Measurements from ENCODE around the gene NOP9.

NOP9 gene

DNA sequence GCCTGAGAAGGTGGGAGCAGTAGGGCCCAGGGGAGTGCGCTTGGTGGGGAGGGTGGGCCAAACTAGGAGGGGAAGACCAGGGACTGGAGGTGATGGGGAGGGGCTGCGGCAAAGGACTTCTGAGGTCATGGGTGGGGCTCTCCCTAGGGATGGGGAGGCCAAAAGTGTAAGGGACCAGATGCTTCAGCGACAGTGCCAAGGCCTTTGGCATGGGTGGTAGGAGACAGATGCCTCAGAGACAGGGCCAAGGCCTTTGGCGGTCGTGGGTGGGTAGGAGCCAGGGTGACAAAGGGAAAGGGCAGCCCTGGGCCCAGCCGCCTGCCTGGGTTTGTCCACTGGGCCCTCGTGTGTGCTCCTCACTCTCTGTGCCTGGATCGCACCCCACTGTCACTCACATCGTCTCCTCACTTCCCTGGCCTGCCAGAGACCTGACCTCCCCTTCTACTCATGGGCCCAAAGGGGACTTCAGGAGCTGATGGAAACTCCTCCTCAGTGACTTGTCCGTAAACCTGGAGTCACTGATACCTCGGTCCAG, 15.1 kb upstream of the NOP9 start:
- TF ChIP-seq NFRKB (IDR thresholded peaks at IDR 0.05) (no peak), HDGF (IDR thresholded peaks at IDR 0.05; ENCODE audit: borderline replicate concordance) (no peak), TARDBP (IDR thresholded peaks at IDR 0.05) (no peak), ARNT (IDR thresholded peaks at IDR 0.05) (no peak), L3MBTL2 (conservative IDR thresholded peaks at IDR 0.05) (no peak), FOXM1 (IDR thresholded peaks at IDR 0.05; ENCODE audit: borderline replicate concordance) (no peak), FOXK2 (IDR thresholded peaks at IDR 0.05) (no peak)
- no peak for DNase-seq (ENCODE audit: extremely low spot score)
- ChIA-PET POLR2A (interaction anchor here (1.0 to 5.3 kb wide), 2 partner anchors 13 kb away, joined by 6 to 39 read pairs; partner anchors contain the start of gene RABGGTA), CTCF (interaction anchor here (1.1 to 1.8 kb wide), 2 partner anchors 13 to 147 kb away, joined by 3 to 4 read pairs; no protein-coding TSS in a partner anchor)

DNA sequence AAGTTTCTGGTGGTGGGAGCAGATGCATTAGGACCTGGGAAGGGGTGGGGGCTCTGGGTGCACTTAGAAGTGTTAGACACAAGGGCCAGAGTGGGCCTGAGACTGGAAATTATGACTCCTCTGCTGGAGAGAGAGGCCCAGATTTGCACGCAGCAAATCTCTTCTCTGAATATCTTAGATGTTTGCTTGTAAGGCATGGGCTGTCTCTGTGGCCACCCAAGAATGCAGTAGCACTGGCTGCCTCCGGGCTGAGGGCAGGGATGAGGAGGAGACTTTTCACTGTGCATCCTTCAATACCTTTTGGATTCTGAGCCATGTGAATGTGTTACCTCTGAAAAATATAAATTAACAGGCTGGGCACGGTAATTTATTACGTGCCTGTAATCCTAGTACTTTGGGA, 14.3 kb upstream of the NOP9 start:
- DNase-seq (ENCODE audit: extremely low spot score), result no peak
- CTCF ChIA-PET, result interaction anchor here (0.6 to 1.8 kb wide), 2 partner anchors 12 to 124 kb away, joined by 3 to 4 read pairs; partner anchors contain the start of gene IRF9
- TF ChIP-seq SUZ12 (IDR thresholded peaks at IDR 0.05) (no peak), L3MBTL2 (conservative IDR thresholded peaks at IDR 0.05) (no peak), ELF4 (IDR thresholded peaks at IDR 0.05) (no peak), FOXK2 (IDR thresholded peaks at IDR 0.05) (no peak), NFRKB (IDR thresholded peaks at IDR 0.05) (no peak), HDGF (IDR thresholded peaks at IDR 0.05; ENCODE audit: borderline replicate concordance) (no peak), FOXA1 (IDR thresholded peaks at IDR 0.05) (no peak), CTBP1 (IDR thresholded peaks at IDR 0.05; ENCODE audit: borderline replicate concordance) (no peak), ARNT (IDR thresholded peaks at IDR 0.05) (no peak), SP1 (IDR thresholded peaks at IDR 0.05) (no peak), LEF1 (IDR thresholded peaks at IDR 0.05; ENCODE audit: borderline replicate concordance) (no peak), FOXM1 (IDR thresholded peaks at IDR 0.05; ENCODE audit: borderline replicate concordance) (no peak), ZNF384 (IDR thresholded peaks at IDR 0.05) (no peak), BHLHE40 (IDR thresholded peaks at IDR 0.05; ENCODE audit: borderline replicate concordance) (no peak), TARDBP (IDR thresholded peaks at IDR 0.05) (no peak)
- TF ChIP-seq, protein P1, sequence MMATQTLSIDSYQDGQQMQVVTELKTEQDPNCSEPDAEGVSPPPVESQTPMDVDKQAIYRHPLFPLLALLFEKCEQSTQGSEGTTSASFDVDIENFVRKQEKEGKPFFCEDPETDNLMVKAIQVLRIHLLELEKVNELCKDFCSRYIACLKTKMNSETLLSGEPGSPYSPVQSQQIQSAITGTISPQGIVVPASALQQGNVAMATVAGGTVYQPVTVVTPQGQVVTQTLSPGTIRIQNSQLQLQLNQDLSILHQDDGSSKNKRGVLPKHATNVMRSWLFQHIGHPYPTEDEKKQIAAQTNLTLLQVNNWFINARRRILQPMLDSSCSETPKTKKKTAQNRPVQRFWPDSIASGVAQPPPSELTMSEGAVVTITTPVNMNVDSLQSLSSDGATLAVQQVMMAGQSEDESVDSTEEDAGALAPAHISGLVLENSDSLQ (IDR thresholded peaks at IDR 0.05), result no peak
- POLR2A ChIA-PET, result interaction anchor here (1.0 kb wide), 1 partner anchor 14 kb away, joined by 6 read pairs; the partner anchor contains the start of gene RABGGTA

DNA sequence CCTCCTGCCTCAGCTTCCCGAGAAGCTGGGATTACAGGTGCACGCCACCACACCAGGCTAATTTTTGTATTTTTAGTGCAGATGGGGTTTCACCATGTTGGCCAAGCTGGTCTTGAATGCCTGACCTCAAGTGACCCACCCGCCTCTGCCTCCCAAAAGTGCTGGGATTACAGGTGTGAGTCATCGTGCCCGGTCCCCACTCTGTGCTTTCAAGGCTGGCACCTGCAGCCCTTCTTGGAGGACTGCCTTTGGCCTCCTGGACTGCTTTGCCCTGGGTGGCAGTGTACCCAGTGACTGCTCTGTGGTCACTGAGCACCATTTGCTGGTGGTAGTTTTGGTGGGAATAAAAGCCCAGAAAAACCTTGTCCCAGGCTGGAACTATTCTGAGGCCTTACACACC, 12.7 kb upstream of the NOP9 start:
- CTCF ChIA-PET, result interaction anchor here (2.4 kb wide), 1 partner anchor 10 kb away, joined by 8 read pairs; no protein-coding TSS in a partner anchor
- TF ChIP-seq SP1 (IDR thresholded peaks at IDR 0.05), result no peak
- TF ChIP-seq CTBP1 (IDR thresholded peaks at IDR 0.05; ENCODE audit: borderline replicate concordance), result no peak
- no peak for TF ChIP-seq ZNF384 (IDR thresholded peaks at IDR 0.05)
- TF ChIP-seq TARDBP (IDR thresholded peaks at IDR 0.05), result no peak
- no peak for TF ChIP-seq FOXK2 (IDR thresholded peaks at IDR 0.05)
- TF ChIP-seq ELF4 (IDR thresholded peaks at IDR 0.05), result no peak
- no peak for TF ChIP-seq NFRKB (IDR thresholded peaks at IDR 0.05)
- no peak for TF ChIP-seq ARNT (IDR thresholded peaks at IDR 0.05)
- no peak for TF ChIP-seq L3MBTL2 (conservative IDR thresholded peaks at IDR 0.05)
- TF ChIP-seq BHLHE40 (IDR thresholded peaks at IDR 0.05; ENCODE audit: borderline replicate concordance), result no peak
- no peak for TF ChIP-seq FOXA1 (IDR thresholded peaks at IDR 0.05)
- no peak for TF ChIP-seq SUZ12 (IDR thresholded peaks at IDR 0.05)
- no peak for TF ChIP-seq LEF1 (IDR thresholded peaks at IDR 0.05; ENCODE audit: borderline replicate concordance)
- POLR2A ChIA-PET, result interaction anchor here (2.0 kb wide), 1 partner anchor 44 kb away, joined by 8 read pairs; the partner anchor contains the start of gene TINF2
- no peak for DNase-seq (ENCODE audit: extremely low spot score)

DNA sequence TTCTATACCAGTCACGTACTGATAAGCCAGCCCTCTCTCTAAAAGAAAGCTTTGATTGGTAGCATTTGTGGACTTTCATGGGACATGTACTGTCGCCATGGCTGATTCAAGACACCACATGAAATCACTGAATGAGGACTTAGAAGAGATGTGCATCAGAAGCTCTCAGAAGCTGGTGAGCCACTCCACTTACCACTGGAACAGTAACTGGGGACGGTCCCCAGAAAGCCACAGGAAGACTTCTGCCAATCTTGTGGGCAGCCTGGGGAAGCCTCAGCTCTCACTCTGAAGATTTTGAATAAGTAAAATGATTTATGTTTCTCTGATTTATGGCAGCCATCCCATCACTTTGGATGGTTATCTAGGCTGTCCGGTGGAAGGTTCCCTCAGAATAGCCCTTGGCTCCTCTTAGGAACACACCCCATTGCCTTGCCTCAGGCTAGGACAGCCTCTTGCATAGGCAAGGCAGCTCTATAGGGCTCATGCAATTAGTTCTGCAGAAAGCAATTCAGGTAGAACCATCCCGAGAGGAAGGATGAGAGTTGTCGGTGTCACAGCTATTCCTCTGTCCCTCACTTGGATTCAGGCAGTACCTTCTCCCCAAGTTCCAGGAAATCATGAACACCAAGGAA, 9.9 kb upstream of the NOP9 start:
- no peak for TF ChIP-seq HDGF (IDR thresholded peaks at IDR 0.05; ENCODE audit: borderline replicate concordance)
- no peak for TF ChIP-seq SUZ12 (IDR thresholded peaks at IDR 0.05)
- no peak for DNase-seq (ENCODE audit: extremely low spot score)
- ChIA-PET POLR2A (interaction anchor here (0.7 to 1.4 kb wide), 5 partner anchors 19 to 152 kb away, joined by 3 to 6 read pairs (median 4); partner anchors contain the start of genes CHMP4A and TINF2), CTCF (interaction anchor here (0.6 to 1.7 kb wide), 2 partner anchors 9 to 18 kb away, joined by 4 to 6 read pairs; partner anchors contain the start of gene RABGGTA)

GRCh38 chr14:24290746-24291145, 8.9 kb upstream of the NOP9 start:
- POLR2A ChIA-PET, result interaction anchor here (0.9 to 2.9 kb wide), 4 partner anchors 8 to 48 kb away, joined by 3 to 22 read pairs (median 8); partner anchors contain the start of genes DHRS1, NOP9, RABGGTA and TINF2
- DNase-seq (ENCODE audit: extremely low spot score), result no peak
- CTCF ChIA-PET, result interaction anchor here (1.7 kb wide), 1 partner anchor 19 kb away, joined by 6 read pairs; the partner anchor contains the start of gene RABGGTA
- TF ChIP-seq, protein P1 (IDR thresholded peaks at IDR 0.05), result no peak
- TF ChIP-seq NFRKB (IDR thresholded peaks at IDR 0.05), result no peak
- no peak for TF ChIP-seq TARDBP (IDR thresholded peaks at IDR 0.05)

- no peak for DNase-seq (ENCODE audit: extremely low spot score)
- TF ChIP-seq FOXA1 (IDR thresholded peaks at IDR 0.05), result no peak
- TF ChIP-seq SUZ12 (IDR thresholded peaks at IDR 0.05), result no peak
- TF ChIP-seq BHLHE40 (IDR thresholded peaks at IDR 0.05; ENCODE audit: borderline replicate concordance), result no peak
- TF ChIP-seq ELF4 (IDR thresholded peaks at IDR 0.05), result no peak
- TF ChIP-seq HDGF (IDR thresholded peaks at IDR 0.05; ENCODE audit: borderline replicate concordance), result no peak
- no peak for TF ChIP-seq ZNF384 (IDR thresholded peaks at IDR 0.05)
- TF ChIP-seq LEF1 (IDR thresholded peaks at IDR 0.05; ENCODE audit: borderline replicate concordance), result no peak
- TF ChIP-seq, protein P1 (IDR thresholded peaks at IDR 0.05), result no peak
- TF ChIP-seq FOXM1 (IDR thresholded peaks at IDR 0.05; ENCODE audit: borderline replicate concordance), result no peak
- TF ChIP-seq CTBP1 (IDR thresholded peaks at IDR 0.05; ENCODE audit: borderline replicate concordance), result no peak
- no peak for TF ChIP-seq ARNT (IDR thresholded peaks at IDR 0.05)
- TF ChIP-seq TARDBP (IDR thresholded peaks at IDR 0.05), result no peak
- no peak for TF ChIP-seq NFRKB (IDR thresholded peaks at IDR 0.05)
- CTCF ChIA-PET, result interaction anchor here (1.7 to 1.9 kb wide), 2 partner anchors 16 to 20 kb away, joined by 6 to 8 read pairs; partner anchors contain the start of genes CIDEB and RABGGTA
- POLR2A ChIA-PET, result interaction anchor here (0.6 to 2.9 kb wide), 6 partner anchors 8 to 354 kb away, joined by 3 to 22 read pairs (median 4); partner anchors contain the start of genes DHRS1, NOP9, RABGGTA and TINF2
Measured at GRCh38 chr14:24291446-24292117, 8.1 kb upstream of the NOP9 start.

Data from HEK293T (cell line).